Globus pallidus (tissue), 1 donor: Measurements from ENCODE around the gene ISYNA1.
A peak's percentile ranks its signal among the peaks of the same experiment; 100 is the strongest.

Experiments
- DNase-seq: peaks from one replicate; pipeline ENCODE4 v3.0.0-alpha.2; 2015; ENCODE audit warnings: low spot score

ISYNA1 gene

GRCh38 chr19:18437491-18438330 is at the start of gene ISYNA1:
Gene ISYNA1, minus strand, starts transcription at chr19:18438133. Its CDS starts 154 bp downstream, at chr19:18437979.
- DNase-seq = no peak

- no peak for DNase-seq
Observed at GRCh38 chr19:18486746-18487145, 48.8 kb upstream of the ISYNA1 start.

- DNase-seq = no peak
Observed at GRCh38 chr19:18484992-18485391, 47.1 kb upstream of the ISYNA1 start.

GRCh38 chr19:18483119-18483890 is 45.4 kb upstream of the ISYNA1 start:
- no peak for DNase-seq

GRCh38 chr19:18481505-18482222 is 43.7 kb upstream of the ISYNA1 start:
- no peak for DNase-seq

- no peak for DNase-seq
Observed at GRCh38 chr19:18480006-18480691, 42.2 kb upstream of the ISYNA1 start.

- peak; percentile 61 for DNase-seq
Observed at GRCh38 chr19:18478545-18479311, 40.8 kb upstream of the ISYNA1 start.

- no peak for DNase-seq
Observed at GRCh38 chr19:18477974-18478373, 40.0 kb upstream of the ISYNA1 start.

- DNase-seq = no peak
Observed at GRCh38 chr19:18477042-18477779, 39.3 kb upstream of the ISYNA1 start.

GRCh38 chr19:18476507-18477041 is 38.6 kb upstream of the ISYNA1 start:
- DNase-seq = no peak

GRCh38 chr19:18475762-18476331 is 37.9 kb upstream of the ISYNA1 start:
- no peak for DNase-seq

GRCh38 chr19:18475004-18475453 is 37.1 kb upstream of the ISYNA1 start:
- no peak for DNase-seq

GRCh38 chr19:18474366-18474887 is 36.5 kb upstream of the ISYNA1 start:
- no peak for DNase-seq

GRCh38 chr19:18473706-18474087 is 35.8 kb upstream of the ISYNA1 start:
- DNase-seq = no peak

- no peak for DNase-seq
Observed at GRCh38 chr19:18473003-18473705, 35.2 kb upstream of the ISYNA1 start.

GRCh38 chr19:18470787-18471186 is 32.9 kb upstream of the ISYNA1 start:
- no peak for DNase-seq

- peak; percentile 51 for DNase-seq
Observed at GRCh38 chr19:18469069-18469846, 31.3 kb upstream of the ISYNA1 start.

- DNase-seq = no peak
Observed at GRCh38 chr19:18468517-18468916, 30.6 kb upstream of the ISYNA1 start.
